HG02610 (cell line): ENCODE measurements around the gene MAD2L2.

Experiments
- ATAC-seq: cut with Tn5 transposase; IDR thresholded peaks from one replicate; pipeline ENCODE4 v1.9.1; 2021; ENCODE audit warnings: mild to moderate bottlenecking, moderate library complexity; ENCODE audit not compliant: unreplicated experiment

MAD2L2 gene

GRCh38 chr1:11681071-11681771 lies at the start of gene MAD2L2:
TSS of gene MAD2L2 (minus strand) at chr1:11681148. CDS start at chr1:11680601, 547 bp downstream.
- ATAC-seq: peak; percentile 81

DNA sequence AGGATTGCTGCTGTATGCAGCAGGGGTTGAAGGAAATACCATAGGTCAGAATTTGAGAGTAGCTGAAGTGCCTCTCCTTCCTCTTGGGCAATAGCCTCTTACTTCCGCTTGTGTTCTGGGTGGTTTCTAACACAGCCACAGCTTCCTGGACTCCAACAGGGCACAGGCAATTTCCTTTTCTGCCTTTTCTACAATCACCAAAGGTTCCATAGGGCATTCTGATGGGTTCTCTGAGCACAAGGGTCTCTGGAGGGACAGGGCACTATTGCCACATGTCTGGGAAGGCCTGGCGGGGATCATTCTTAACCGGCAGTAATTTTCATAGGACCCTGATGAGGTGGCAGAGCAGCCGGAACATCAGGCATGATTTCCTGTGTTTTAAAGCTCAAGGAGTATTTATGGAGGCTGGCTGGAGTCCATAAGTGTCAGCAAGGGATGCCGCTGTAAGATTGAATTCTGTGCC lies 49.5 kb upstream of the MAD2L2 start:
- no peak for ATAC-seq

GRCh38 chr1:11729498-11730428 lies 48.8 kb upstream of the MAD2L2 start:
- no peak for ATAC-seq

DNA sequence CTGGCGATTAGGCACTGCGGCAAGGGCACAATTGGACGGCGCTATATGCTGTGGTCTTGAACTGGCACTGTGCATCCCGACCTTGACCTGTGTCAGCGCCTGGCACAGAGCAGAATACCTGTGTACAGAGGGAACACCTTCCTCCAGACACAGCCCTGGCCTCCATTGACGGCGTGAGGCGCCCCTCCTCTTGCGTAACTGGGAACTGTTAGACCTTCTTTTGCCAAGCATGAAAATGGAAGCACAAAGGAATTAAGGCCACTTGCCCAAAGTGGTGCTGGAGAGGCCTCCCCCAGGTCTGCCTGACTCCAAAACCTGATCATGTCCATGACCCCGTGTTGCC lies 48.2 kb upstream of the MAD2L2 start:
- no peak for ATAC-seq

- no peak for ATAC-seq
Observed at GRCh38 chr1:11728126-11728806, 47.3 kb upstream of the MAD2L2 start.

GRCh38 chr1:11727119-11727518 lies 46.2 kb upstream of the MAD2L2 start:
- ATAC-seq: no peak

GRCh38 chr1:11725616-11726015 lies 44.7 kb upstream of the MAD2L2 start:
- no peak for ATAC-seq

DNA sequence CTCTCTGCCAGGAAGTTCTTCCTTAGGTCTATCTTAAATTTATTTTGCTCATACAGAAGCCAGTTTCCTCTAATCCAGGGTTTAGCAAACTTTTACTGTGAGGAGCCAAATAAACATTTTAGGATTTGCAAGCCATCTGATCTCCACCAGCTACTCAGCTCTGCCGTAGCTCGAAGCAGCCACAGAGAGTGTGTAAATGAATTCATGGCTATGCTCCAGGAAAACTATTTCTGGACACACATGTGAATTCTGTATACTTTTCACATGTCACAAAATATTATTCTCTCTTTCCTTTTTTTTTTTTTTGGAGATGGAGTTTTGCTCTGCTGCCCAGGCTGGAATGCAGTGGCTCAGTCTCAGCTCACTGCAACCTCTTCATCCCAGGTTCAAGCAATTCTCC lies 41.6 kb upstream of the MAD2L2 start:
- no peak for ATAC-seq

GRCh38 chr1:11721311-11721710 lies 40.4 kb upstream of the MAD2L2 start:
- no peak for ATAC-seq

DNA sequence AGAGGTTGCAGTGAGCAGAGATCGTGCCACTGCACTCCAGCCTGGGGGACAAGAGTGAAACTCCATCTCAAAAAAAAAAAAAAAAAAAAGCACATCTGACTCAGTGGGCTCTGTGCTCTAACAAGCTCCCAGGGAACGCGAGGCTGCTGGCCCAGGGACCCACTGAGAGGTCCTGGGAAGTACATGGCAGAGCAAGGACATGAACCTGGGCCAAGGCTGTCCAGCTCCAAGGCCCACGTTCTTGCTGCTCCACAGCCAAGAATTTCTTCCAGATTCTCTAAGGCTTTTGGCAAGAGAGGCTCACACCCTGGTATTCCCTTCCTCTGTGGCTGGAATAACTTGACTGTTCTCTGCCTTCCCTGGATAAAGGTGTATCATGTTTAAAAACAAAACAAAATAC lies 39.6 kb upstream of the MAD2L2 start:
- no peak for ATAC-seq

- ATAC-seq: no peak
Observed at GRCh38 chr1:11720033-11720376, 39.1 kb upstream of the MAD2L2 start.

- ATAC-seq: peak; percentile 58
Observed at GRCh38 chr1:11719313-11720032, 38.5 kb upstream of the MAD2L2 start.

DNA sequence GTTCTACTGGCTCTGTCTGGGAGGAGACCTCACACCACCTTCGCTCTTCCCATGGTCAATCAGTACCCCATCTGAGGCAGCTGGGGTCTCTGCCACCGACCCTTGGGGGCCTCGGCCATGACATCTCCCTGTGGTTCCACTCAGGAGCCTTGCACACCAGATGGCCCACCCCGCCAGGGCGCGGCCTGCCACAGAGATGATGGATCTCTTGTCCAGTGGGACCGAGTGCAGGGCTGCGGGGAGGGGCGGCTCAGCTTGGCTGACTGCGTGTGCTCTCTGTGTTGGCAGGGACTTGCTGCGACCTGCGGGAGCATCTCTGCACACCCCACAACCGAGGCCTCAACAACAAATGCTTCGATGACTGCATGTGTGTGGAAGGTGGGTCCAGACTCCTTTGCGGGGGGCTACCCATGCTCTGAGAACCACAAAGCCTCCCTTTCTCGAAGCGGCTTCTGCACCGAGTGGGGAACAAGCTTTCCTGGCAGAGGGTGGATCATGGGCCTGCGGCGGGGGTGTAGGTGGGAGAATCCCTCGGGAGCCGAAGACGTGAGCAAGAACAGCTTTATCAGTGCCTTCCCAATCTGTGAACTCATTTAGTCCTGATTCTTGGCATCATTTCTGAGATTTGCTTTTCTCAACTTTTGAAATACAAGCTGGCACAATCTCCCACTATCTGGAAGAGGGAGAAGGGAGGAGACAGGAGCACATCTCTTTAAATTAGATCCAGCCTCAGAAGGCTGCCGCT lies 34.1 kb upstream of the MAD2L2 start:
- no peak for ATAC-seq

GRCh38 chr1:11713095-11713494 lies 32.1 kb upstream of the MAD2L2 start:
- no peak for ATAC-seq

- ATAC-seq: no peak
Observed at GRCh38 chr1:11712285-11712684, 31.3 kb upstream of the MAD2L2 start.

DNA sequence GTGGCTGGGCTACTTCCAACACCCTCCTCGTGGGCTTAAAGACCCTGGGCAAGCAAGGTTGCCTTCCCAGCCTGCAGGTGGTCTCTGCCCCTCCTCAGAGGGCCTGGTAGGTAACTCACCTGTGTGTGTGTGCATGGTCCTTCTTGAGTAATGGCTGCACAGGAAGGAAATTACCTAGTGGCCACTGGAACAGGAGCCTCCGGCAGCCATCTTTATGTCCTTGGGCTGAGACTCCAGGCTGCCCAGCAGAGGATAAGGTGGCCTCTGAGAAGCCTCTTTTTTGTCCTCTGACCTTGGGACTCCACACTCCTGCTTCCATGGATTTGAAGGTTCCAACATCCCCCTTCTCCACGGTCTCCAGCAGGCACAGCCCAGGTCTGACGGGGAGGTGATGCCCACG lies 30.5 kb upstream of the MAD2L2 start:
- no peak for ATAC-seq

GRCh38 chr1:11708554-11709350 lies 27.8 kb upstream of the MAD2L2 start:
- no peak for ATAC-seq

DNA sequence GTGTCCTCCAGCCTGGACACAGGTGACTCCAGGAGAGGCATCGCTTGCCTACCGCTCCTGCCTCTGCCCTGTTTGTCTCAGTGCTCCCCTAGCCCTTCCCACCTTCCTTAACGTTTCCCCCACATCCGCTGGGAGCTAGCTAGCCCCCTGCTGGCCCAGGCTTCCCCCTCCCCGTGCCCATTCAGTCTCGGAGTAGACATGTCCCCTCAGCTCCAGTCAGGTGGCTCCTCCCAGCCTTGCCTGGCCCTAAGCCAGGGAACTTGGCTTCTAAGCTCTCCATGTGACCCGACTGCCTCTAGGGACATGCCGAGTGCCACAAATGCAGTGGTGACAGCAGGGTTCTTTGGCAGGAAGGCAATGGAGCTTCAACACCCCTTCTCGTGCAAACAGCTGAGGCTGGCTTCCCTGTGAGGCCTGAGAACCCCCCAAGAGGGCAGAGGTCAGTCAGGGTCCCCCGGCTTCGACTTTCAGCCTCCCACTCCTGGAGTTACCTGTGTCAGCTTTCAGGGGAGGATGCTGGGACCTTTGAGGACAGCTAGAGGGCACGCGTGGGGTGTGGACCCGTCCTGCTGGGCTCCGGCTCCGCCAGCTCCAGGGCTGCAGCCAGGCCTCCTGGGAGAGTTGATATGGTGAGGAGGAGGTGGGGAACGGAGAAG lies 26.8 kb upstream of the MAD2L2 start:
- no peak for ATAC-seq

- ATAC-seq: no peak
Observed at GRCh38 chr1:11706292-11706691, 25.3 kb upstream of the MAD2L2 start.
